GM21360 (cell line): ENCODE results near the gene PPARA.

Experiments
- ATAC-seq: cut with Tn5 transposase; IDR thresholded peaks from one replicate; pipeline ENCODE4 v1.9.1; 2021; ENCODE audit warnings: mild to moderate bottlenecking, moderate library complexity; ENCODE audit not compliant: unreplicated experiment

PPARA gene

GRCh38 chr22:46202897-46203600, 52.7 kb downstream of the PPARA start:
- ATAC-seq = no peak

- no peak for ATAC-seq
Observed at GRCh38 chr22:46203601-46203980, 53.3 kb downstream of the PPARA start.

GRCh38 chr22:46209262-46209661, 58.9 kb downstream of the PPARA start:
- ATAC-seq = no peak

GRCh38 chr22:46212195-46212594, 61.9 kb downstream of the PPARA start:
- no peak for ATAC-seq

- ATAC-seq = no peak
Observed at GRCh38 chr22:46213052-46213451, 62.7 kb downstream of the PPARA start.

- no peak for ATAC-seq
Observed at GRCh38 chr22:46214149-46214548, 63.8 kb downstream of the PPARA start.

- no peak for ATAC-seq
Observed at GRCh38 chr22:46214616-46215015, 64.3 kb downstream of the PPARA start.

- no peak for ATAC-seq
Observed at GRCh38 chr22:46219636-46220035, 69.3 kb downstream of the PPARA start.

GRCh38 chr22:46220921-46221320, 70.6 kb downstream of the PPARA start:
- no peak for ATAC-seq

- no peak for ATAC-seq
Observed at GRCh38 chr22:46224044-46224897, 73.9 kb downstream of the PPARA start.

- ATAC-seq = no peak
Observed at GRCh38 chr22:46224898-46225290, 74.6 kb downstream of the PPARA start.

GRCh38 chr22:46225631-46226030, 75.3 kb downstream of the PPARA start:
- ATAC-seq = no peak

- ATAC-seq = no peak
Observed at GRCh38 chr22:46226577-46226976, 76.3 kb downstream of the PPARA start.

- ATAC-seq = no peak
Observed at GRCh38 chr22:46229701-46230100, 79.4 kb downstream of the PPARA start.

GRCh38 chr22:46230262-46230901, 80.1 kb downstream of the PPARA start:
- ATAC-seq = no peak

- ATAC-seq = no peak
Observed at GRCh38 chr22:46233231-46233630, 82.9 kb downstream of the PPARA start.

- no peak for ATAC-seq
Observed at GRCh38 chr22:46234969-46235368, 84.6 kb downstream of the PPARA start.

- ATAC-seq = no peak
Observed at GRCh38 chr22:46237453-46238124, 87.3 kb downstream of the PPARA start.

GRCh38 chr22:46238541-46238940, 88.2 kb downstream of the PPARA start:
- ATAC-seq = no peak

GRCh38 chr22:46239261-46240048, 89.1 kb downstream of the PPARA start:
- ATAC-seq = no peak
